HG03095 (cell line): ENCODE results near the gene CORO2A.
"Not testable (repeated sequence)": the region's sequence is repeated elsewhere in the genome, so short reads cannot be mapped to it uniquely, and the experiment has no call there.

Source experiments
- ATAC-seq: cut with Tn5 transposase; IDR thresholded peaks from one replicate; pipeline ENCODE4 v1.9.1; 2021; ENCODE audit warnings: moderate library complexity; ENCODE audit not compliant: unreplicated experiment

The CORO2A gene

DNA sequence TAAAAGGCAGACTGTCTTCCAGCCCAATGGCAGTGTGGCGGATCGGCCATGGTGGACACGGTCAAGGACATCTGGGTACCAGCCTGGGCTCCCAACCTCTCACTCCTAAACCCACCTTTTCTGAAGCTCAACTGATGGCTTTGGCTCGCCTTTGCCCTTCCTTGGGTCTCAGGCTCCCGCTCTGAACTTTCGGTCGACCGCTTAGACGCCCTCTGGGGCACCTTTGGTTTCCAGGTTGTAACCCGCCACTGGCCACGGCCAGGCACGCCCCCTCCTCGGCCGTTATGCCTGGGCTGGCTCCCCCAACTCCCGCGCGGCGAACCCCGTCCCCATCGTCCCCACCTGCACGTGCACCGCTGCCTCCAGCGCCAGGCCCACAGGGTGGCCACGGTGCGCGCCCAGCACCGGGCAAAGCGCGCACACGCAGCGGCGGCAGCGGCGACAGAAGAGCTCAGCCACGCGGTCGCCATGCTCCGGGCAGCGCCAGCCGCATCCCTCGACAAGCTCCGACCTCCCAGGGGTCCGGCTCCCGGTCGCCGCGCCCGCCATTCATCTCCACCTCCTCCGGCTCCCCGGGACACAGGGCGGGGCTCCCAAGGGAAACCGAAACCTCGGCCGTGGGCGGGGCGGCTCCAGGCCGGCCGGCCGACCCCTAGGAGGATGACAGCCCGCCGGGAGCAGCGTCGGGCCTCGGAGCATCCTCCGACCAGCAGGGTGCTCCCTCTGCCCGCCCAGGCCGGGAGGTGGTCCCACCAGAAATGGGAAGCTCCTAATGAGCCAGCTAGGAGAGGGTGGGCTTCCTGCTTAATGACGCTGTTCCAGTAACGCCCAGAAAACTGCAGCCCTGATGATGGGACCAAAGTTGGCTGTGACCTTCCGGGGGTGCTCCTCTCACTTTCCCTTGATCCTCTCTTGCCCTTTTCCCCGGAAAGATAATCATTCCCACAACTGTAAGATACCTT is 73.5 kb downstream of the CORO2A start, which contains the start of gene TRIM14:
Gene TRIM14, minus strand, starts transcription at position 583 of the 962 bp plus-strand sequence. Its CDS starts 34 bp downstream, at position 549.
- peak; percentile 52 for ATAC-seq

DNA sequence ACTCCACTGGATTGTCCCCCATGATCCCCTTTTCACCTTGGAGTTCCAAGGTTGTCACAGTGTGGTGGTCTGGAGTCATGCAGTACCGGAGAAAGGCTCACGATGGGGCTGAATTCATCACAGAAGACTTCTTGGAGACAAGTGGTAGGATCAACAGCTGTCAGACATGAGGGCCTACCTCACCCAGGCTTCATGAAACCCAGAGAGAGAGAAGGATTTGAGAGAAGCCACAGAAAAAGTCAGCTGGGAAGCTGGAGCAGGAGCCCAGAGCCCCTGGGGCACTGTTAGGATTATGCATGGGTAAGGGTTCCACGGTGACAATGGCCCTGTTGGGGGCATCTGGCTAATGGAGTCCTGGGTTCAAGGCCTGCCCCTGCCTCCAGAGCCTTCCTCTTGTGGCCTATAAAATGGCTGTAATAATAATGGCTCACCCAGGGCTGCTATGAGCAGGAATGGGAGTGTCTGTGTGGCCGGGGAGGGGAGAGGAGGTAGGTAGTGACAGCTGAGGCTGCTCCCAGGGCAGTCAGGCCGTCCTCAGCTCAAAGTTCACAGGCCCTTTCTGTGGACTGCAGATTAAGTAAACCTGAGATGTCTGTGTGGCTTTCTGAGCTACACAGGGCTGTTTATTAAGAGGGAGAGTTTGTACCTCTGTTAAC is 74.3 kb downstream of the CORO2A start:
- ATAC-seq = peak; percentile 70

DNA sequence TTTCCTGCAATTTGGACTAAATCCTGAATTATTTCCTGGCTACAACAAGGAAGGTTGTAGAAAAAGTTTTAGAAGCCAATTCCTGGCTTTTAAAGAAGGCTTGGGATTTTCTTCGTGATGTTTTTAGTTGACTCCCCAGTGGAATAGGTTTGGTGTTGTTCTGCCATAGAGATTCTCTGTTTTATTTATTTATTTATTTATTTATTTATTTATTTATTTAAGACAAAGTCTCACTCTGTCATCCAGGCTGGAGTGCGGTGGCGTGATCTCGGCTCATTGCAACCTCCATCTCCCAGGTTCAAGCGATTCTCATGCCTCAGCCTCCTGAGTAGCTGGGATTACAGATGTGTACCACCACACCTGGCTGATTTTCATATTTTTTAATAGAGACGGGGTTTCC is 75.3 kb downstream of the CORO2A start:
- ATAC-seq = not testable (repeated sequence)

DNA sequence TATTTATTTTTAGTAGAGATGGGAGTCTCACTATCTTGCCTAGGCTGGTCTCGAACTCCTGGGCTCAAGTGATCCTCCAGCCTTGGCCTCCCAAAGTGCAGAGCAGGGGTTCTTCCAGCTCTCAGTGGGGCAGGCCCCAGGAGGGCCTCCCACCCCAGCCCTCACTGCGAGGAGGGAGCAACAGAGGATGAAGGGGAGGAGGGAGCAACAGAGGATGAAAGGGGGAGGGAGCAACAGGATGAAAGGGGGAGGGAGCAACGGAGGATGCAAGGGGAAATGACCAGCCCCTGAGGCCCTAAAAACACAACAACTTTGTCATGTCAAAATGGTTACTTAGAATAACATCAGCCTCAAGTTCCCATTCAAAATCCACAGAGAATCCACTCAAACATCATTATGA is 83.4 kb downstream of the CORO2A start:
- no peak for ATAC-seq

DNA sequence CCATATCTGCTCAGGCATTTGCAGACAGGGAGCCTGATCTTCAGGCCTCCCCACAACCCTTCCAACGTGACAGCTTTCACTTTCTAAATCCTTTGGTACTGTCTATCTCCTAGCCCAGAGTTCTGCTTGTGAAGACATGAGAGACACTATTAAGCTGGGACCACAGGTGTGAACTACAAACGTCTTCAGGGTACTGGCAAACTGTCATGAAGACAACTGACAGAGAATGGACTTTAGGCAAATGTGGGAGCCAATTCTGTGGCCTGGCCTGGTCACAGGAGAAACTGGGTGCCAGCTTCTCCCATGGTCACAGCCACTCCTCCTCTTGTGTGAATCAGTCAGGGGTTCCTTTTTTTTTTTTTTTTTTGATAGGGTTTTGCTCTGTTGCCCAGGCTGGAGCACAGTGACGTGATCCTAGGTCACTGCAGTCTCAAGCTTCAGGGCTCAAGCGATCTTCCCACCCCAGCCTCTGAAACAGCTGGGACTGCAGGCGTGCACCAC is 83.9 kb downstream of the CORO2A start:
- ATAC-seq = peak; percentile 56

DNA sequence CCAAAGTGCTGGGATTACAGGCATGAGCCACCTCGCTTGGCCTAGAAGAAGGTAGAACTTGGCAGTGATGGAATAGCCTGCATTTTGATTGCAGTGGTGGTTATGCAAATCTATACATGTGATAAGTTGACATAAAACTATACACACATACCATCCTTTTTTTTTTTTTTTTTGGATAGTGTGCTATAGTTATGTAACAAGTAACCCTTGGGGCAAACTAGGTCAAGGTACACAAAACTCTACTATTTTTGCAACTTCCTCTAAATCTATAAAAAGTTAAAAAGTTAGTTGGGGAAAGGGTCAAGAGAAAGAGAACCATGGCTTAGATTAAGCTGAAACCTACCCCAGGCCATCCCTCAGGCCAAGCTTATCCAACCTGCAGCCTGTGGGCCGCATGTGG is 84.5 kb downstream of the CORO2A start:
- ATAC-seq = no peak

DNA sequence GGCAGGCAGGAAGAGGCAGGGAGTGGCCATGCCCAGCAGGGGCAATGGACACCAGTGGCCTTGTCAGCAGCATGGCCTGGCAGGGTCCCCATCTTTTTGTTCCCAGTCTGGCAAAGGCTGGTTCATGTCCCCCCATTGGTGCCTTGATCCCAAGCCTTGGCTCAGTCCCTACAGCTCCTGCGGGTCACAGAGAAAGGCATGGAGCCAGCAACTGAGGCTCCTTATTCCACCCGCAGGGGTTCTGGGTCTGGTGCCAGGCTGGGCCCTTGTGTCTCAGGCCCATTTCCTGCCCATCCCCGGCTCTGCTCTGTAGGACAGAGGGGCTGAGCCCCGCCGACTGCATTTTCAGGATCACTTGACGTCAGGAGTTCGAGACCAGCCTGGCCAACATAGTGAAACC is 87.4 kb downstream of the CORO2A start:
- no peak for ATAC-seq

DNA sequence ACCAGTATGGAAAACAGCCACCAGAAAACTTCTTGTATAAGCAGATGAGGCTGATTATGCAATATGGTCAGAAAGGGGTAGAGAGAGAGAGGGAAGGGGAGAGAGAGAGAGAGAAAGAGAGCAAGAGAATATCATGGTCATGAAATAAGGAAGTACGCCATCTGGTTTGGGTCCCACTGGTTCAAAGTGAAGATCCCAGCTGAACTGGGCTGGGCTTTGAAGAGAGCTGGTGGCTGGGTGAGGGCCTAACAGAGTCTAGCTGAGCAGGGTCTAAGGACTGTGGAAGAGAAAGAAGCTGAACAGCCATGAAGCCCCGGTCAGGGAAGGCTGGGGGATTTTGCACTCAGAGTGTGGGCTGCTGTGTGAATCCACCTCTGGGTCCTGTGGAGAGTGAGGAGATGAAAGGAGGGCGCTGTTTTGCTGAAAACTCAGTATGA is 88.0 kb downstream of the CORO2A start:
- no peak for ATAC-seq

DNA sequence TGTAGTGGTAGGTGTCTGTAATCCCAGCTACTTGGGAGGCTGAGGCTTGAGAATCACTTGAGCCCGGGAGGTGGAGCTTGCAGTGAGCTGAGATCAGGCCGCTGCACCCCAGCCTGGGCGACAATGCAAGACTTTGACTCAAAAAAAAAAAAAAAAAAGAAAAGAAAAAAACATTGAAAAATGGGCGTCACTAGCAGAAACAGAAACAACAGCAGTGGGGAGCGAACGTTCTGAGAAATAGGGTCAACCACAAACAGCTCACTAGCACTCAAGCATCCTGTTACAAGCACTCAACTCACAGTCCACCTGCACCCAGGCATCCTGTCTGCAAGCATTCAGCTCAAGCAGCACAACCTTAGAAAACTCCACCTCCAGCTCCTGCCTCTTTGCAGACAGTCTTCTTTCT is 90.6 kb downstream of the CORO2A start:
- ATAC-seq = peak; percentile 89

DNA sequence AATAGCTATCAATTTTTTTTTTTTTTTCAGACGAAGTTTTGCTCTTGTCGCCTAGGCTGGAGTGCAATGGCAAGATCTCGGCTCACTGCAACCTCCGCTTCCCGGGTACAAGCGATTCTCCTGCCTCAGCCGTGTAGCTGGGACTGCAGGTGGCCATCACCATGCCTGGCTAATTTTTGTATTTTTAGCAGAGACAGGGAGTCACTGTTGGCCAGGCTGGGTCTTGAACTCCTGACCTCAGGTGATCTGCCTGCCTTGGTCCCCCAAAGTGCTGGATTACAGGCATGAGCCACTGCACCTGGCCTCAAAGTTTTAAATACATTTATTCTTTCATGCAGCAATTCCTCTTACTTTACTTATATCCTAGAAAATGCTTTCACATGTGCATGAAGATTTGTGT is 91.0 kb downstream of the CORO2A start:
- no peak for ATAC-seq

DNA sequence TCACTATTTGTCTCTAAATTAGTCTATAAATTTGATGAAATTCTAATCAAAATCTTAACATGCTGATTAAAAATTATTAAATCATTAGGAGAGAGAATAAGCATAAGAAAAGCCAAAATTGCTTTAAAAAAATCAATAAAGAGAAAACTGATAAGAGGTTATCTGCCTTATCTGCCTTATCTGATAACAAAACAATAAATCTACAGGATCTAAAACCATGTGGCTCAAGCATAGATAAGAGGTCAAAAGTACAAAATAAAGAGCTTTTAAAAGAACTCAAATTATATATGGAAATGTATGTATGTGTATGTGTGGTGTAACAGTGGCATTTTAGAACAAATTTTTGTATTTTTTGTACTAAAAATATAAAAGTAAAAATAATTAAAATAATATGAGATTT is 92.0 kb downstream of the CORO2A start:
- ATAC-seq = no peak

DNA sequence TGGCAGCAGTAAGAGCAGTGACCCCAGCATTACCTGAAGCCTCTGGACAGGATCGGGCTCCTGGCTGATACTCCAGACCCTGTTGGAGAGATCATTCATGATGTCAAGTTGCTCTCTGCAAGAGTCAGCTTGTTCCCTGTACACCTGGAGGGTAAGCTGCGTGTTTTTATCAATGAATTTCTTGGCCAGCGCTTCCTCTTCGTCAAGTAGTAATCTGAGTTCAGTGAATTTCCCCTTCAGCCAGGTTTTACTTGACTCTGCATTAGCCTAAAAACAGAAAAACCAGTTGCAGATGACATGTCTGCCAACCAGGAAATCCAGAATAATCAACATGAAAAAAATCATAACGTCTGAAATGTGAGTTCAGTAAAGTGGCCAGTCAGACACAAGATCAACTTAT is 92.5 kb downstream of the CORO2A start:
- no peak for ATAC-seq

DNA sequence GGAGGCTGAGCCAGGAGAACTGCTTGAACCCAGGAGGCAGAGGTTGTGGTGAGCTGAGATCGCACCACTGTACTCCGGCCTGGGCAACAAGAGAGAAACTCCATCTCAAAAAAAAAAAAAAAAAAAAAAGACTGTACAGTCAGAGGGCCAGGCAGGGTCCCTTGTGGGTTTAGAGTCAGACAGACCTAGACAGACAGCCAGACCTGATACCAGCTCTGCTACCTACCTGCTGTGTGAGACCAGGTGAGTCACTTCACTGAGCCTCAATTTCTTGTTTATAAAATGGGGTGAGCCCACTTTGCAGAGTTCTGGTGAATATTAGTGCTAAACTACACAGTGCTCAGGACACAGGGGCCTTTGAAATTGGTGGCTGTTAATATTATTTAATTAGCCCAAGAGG is 93.1 kb downstream of the CORO2A start:
- ATAC-seq = no peak

DNA sequence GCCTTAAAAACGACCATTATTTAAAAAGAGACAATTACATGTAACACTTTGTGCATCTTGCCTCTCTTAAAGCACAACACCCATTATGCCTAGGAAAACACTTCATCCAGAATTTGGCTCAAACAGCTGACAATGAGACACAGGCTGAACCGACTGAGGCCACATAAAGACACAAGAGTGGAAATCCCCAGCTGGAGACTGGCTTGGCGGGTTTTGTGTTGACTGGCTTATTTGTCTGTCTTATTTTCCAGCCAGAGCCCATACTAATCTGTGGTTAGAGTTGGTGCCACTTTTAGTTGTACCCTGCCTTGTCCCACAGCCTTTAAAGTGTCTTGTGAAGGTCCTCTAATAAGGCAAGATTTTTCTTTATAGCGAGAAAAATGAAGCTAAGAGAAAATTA is 94.6 kb downstream of the CORO2A start:
- no peak for ATAC-seq

DNA sequence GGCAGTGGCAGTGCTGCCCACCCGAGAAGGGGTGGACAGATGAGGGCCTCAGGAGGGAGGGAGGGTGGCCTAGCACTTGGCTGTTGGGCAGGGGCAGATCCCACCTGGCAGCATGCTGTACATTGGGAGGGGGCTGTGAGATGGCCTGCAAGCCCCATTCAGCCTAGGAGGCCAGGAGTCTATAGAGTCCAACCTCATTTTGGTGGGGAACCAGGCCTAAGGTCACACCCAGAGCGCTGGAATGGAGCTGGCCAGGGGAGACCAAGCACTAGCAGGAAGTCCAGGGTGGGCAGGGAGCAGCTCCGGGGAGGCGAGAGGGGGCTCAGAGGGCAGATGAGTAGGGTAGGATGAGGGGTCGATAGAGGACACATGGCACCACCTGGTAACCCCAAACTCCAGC is 96.3 kb downstream of the CORO2A start:
- ATAC-seq = no peak

DNA sequence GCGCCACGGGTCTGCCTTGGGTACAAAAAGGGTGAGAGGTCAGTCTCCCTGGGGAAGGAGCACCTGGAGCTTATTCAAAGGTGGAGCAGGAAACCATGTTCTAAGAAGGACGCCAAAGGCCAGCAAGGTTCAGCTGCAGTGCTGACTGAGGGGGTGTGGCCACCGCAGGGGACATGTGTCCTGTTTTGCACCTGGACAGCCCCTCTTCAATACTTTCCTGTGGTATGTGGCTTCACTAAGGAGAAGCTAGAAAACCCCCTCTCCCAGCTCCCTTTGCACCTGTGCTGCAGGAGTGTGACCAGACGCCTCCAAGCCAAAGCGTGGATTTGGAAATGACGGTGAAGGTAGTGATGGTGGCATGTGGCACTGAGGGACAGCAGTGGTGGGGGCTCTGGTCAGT is 97.0 kb downstream of the CORO2A start:
- no peak for ATAC-seq

DNA sequence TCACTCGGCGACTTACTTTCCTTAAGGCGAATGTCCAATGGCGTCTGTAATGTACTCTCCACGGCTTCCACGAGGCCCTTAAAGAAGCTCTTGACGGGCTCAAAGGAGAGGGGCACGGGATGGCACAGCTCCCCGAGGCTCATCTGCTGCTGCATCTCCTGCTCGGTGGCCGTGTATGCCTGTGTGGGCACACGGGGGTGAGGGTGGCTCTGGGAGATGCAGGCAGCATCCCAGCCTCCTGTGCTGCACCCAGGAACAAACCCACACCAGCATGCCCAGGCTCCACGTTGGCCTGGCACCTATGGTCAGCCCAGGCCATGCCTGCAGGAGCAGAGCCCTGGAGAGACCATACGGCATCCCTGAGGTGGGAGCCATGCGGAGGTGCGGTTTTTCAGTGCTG is 97.6 kb downstream of the CORO2A start:
- ATAC-seq = no peak

DNA sequence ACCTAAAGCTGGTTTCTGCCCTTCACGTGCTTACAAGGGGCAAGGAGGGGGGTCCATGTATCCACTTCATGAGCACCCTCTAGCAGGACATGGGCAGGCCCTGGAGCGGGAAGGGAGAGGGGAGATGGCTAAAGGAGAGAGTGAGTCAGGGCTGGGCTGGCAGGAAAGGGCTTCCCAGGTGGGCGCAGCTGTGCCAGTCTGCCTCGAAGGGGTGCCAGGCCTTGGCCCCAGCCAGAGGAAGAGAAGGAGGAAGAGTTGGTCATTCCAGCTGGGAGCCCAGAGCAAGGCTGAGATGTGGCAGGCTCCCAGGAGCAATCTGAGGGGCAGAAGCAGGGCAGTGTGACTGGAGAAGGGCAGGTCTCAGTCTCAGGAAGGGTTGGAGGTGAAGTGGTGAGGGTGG is 98.1 kb downstream of the CORO2A start:
- no peak for ATAC-seq

DNA sequence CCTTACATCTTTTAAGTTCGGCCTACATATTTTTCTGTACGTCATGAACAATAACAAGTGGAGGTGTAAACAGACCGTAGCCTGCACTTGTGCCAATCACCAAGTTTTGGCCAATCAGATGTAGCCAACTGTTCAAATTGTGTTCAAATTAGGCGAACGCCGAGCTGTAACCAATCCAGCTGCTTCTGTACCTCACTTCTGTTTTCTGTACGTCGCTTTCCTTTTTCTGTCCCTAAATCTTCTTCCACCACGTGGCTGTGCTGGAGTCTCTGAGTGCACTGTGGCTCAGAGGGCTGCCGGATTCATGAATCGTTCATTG is 99.9 kb downstream of the CORO2A start:
- ATAC-seq = no peak

DNA sequence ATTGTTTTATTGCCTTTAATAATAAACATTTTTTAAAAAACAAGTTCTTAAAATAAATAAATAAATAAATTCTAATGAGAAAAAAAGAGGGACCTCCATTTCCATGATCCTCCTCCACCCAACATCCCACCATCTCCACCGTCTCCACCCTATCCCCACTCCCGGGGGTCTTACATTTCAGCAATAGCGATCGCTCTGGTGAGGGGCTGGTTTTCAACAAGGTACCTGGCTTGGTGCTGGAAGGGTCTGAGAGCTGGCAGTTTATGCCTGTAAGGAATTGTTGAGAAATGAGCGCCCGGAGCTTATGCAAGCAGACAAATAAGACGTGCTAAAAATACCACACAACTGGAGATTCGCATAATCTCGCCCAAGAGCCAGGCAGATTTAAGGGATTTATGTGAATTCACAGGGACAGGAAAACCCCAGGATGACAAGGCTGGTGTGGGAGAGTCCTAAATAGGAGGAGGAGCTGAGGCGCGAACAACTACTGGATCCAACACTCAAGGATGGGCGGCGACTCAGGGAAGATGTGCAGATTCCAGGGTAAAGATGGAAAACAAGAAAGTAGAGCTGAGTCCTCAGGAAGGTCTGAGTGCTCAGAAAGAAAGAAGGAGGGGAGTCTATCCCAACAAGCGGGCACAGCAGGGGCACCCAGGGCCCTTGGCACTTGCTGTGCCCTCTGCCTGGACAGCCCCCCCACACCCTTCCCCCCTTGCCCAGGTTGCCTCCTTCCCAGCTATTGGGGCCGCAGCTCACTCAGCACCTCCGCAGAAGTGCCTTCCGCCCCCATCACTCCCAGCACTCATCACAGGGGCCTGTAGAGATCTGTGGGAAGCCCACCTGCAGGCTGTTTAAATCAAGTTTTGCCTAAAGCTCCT is 100.5 kb downstream of the CORO2A start:
- ATAC-seq = no peak

DNA sequence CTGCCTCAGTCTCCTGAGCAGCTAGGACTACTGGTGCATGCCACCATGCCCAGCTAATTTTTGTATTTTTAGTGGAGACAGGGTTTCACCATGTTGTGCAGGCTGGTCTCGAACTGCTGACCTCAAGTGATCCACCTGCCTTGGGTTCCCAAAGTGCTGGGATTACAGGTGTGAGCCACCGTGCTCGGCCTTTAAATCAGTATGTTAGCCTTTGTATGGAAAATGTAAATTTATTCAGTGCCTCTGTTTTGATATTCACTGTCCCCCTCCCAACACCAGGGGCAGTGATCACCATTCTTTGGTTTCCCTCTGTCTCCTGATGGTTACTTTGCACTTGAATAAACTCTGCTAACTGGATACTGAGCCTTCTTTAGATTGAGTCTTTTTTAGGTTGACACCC is 101.8 kb downstream of the CORO2A start:
- not testable (repeated sequence) for ATAC-seq
